Left lung (tissue), 10 donors: ENCODE data around the gene KDM3A. TPM values are rescaled to one million over a fixed set of nuclear protein-coding genes. Genes with fewer than 3 reads are reported as not detected.
"Not testable (repeated sequence)": the region's sequence is repeated elsewhere in the genome, so short reads cannot be mapped to it uniquely, and the experiment has no call there.

ENCODE experiments used
- ATAC-seq: fragments of 200-7000 bp; cut with Tn5 transposase; one replicate; pipeline ENCODE4 v1.9.1; 2020; ENCODE audit warnings: moderate library complexity
- DNase-seq, 4 donors: peaks; one replicate each; pipeline ENCODE4 v3.0.0-alpha.2; 2013 to 2020
- H3K27ac ChIP-seq, 2 donors: fragments of 200-600 bp; sonication (generic) in 1 of 2; one replicate each; pipeline versions ENCODE4 v1.5.0 to v1.8.0; 2020 to 2021
- H3K27me3 ChIP-seq, 2 donors: fragments of 200-600 bp; sonication (generic) in 1 of 2; one replicate each; pipeline versions ENCODE4 v1.5.0 to v1.8.0; 2020 to 2021
- H3K36me3 ChIP-seq, 2 donors: fragments of 200-600 bp; sonication (generic) in 1 of 2; one replicate each; pipeline versions ENCODE4 v1.5.0 to v1.8.0; 2020 to 2021
- H3K4me1 ChIP-seq, 2 donors: fragments of 200-600 bp; one replicate each; pipeline ENCODE4 v1.8.0; 2021
- H3K4me3 ChIP-seq, 2 donors: fragments of 200-600 bp; sonication (generic) in 1 of 2; one replicate each; pipeline versions ENCODE4 v1.5.0 to v1.8.0; 2020 to 2021; ENCODE audit warnings: mild to moderate bottlenecking in 1 of 2
- H3K9me3 ChIP-seq, 2 donors: fragments of 200-600 bp; sonication (generic) in 1 of 2; one replicate each; pipeline versions ENCODE4 v1.5.0 to v1.8.0; 2020 to 2021
- intact Hi-C, 2 donors: fragments of 100-400 bp; cut with DNase I; formaldehyde crosslinking; loops; one replicate each; pipeline versions ENCODE4 v1.11.2 to v1.14.2; 2022
- polyA plus RNA-seq, 6 donors: library from polyadenylated mRNA; unstranded; fragments of 120-200 nt; gene quantifications; one replicate each; pipeline ENCODE4 v1.2.1, GENCODE V29; 2013; ENCODE audit not compliant: insufficient read length in 6 of 6
- total RNA-seq, 2 donors: library from RNA; stranded (reverse); fragmentation: NEBNext Ultra II Directional; extraction: Animal tissue kit (Norgen Biotek cat#: 25700); gene quantifications; one replicate each; pipeline ENCODE4 v1.2.1, GENCODE V29; 2021
- TF ChIP-seq, protein P1 (sequence below), 2 donors: fragments of 200-600 bp; sonication (generic) in 1 of 2; IDR thresholded peaks; one replicate each; pipeline versions ENCODE4 v1.5.0 to v1.8.0; 2021; ENCODE audit warnings: antibody characterized with exemption in 2 of 2
- donor health status: DM: no; HTN: yes; CAD: no.
- donor health status: DM: no; HTN: no; CAD: no.

The KDM3A gene
- total and polyA plus RNA-seq, 8 donors: 39.3 to 115 (median 73.8) TPM

DNA sequence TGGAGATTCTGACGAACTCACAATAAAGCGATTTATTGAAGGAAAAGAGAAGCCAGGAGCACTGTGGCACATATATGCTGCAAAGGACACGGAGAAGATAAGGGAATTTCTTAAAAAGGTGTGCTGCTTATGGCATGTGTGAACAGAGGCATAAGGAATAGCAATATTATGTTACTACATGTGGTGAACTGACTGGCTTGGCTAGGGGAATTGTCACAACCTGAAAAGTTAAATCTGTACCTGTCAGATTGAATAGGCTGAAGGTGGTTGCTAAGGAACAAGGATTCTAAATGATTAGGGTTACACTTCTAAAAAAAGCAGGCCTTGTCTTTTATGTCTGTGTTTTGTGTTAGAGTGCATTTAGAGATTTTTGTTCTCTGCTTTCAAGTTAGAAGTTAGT, 48.4 kb downstream of the KDM3A start:
- H3K9me3 ChIP-seq: no peaks in the 10 kb centered on the region
- no peak overlapping the region for H3K27ac ChIP-seq
- no peaks in the 10 kb centered on the region for H3K27me3 ChIP-seq
- DNase-seq: no peak
- no peak for ATAC-seq
- TF ChIP-seq, protein P1, sequence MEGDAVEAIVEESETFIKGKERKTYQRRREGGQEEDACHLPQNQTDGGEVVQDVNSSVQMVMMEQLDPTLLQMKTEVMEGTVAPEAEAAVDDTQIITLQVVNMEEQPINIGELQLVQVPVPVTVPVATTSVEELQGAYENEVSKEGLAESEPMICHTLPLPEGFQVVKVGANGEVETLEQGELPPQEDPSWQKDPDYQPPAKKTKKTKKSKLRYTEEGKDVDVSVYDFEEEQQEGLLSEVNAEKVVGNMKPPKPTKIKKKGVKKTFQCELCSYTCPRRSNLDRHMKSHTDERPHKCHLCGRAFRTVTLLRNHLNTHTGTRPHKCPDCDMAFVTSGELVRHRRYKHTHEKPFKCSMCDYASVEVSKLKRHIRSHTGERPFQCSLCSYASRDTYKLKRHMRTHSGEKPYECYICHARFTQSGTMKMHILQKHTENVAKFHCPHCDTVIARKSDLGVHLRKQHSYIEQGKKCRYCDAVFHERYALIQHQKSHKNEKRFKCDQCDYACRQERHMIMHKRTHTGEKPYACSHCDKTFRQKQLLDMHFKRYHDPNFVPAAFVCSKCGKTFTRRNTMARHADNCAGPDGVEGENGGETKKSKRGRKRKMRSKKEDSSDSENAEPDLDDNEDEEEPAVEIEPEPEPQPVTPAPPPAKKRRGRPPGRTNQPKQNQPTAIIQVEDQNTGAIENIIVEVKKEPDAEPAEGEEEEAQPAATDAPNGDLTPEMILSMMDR (IDR thresholded peaks at IDR 0.05): no peak
- H3K36me3 ChIP-seq: peaks cover 5 to 96% of the 10 kb centered on the region in 2 donors
- intact Hi-C loops: no loop called here
- no peaks in the 10 kb centered on the region for H3K4me1 ChIP-seq
- H3K4me3 ChIP-seq: no peak overlapping the region

DNA sequence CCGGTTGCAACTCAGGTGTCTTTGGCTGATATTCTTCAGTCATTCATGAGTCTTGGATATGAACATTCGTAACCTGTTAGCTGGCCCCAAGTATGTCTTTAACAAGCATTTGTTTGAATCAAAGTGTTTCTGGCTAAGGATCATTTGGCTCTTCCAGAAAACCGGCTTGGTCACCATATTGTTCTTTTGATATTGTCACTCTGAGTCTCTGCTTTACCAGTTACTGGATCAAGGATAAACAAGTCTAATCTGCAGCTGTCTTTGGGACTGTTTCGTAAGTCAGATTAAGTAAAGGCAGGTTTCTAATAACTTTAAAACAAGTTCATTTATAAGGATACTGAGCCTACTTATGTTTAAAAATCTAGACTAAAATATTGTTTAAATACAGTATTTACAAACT, 49.1 kb downstream of the KDM3A start:
- DNase-seq (no peak), ATAC-seq (no peak)
- intact Hi-C loops: no loop called here
- Histone ChIP-seq H3K36me3 (peaks cover 5 to 95% of the 10 kb centered on the region in 2 donors), H3K9me3 (no peaks in the 10 kb centered on the region), H3K27me3 (no peaks in the 10 kb centered on the region), H3K27ac (no peak overlapping the region), H3K4me3 (no peak overlapping the region), H3K4me1 (no peaks in the 10 kb centered on the region)
- TF ChIP-seq, protein P1 (IDR thresholded peaks at IDR 0.05): no peak

DNA sequence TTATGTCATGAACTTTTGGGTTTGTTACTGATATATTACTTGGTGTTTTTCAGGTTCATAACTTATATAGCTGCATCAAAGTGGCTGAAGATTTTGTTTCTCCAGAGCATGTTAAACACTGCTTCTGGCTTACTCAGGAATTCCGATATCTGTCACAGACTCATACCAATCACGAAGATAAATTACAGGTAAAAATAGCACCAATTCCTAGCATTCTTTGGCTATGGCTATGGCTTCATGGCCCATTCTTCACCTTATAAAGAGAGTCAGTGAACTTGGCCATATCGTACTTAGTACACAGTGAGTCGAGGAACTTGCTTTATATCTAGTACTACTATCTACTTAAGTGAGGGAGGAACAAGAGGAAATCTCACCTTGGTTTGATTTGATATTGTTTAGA, 49.9 kb downstream of the KDM3A start:
- ATAC-seq (no peak), DNase-seq (no peak)
- H3K4me1 ChIP-seq: no peaks in the 10 kb centered on the region
- intact Hi-C loops: no loop called here
- no peak overlapping the region for H3K4me3 ChIP-seq
- H3K27ac ChIP-seq: no peak overlapping the region
- H3K36me3 ChIP-seq: peaks cover 5 to 93% of the 10 kb centered on the region in 2 donors
- H3K9me3 ChIP-seq: no peaks in the 10 kb centered on the region
- TF ChIP-seq, protein P1 (IDR thresholded peaks at IDR 0.05): no peak
- no peaks in the 10 kb centered on the region for H3K27me3 ChIP-seq

DNA sequence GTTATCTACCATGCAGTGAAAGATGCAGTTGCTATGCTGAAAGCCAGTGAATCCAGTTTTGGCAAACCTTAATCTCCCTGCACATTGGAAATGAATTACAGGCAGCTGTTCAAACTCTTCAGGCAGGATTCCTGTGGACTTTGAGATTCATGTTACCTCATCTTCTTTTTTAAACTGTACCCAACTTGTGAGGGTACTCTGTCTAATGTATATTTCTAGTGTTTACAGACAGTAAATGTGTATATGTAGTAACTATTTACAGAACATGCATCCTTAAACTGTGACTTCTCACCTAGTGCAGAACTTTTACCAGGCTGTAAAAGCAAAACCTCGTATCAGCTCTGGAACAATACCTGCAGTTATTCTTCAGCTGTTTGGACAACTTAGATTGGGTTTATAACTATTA, 50.9 kb downstream of the KDM3A start:
- H3K27ac ChIP-seq: no peak overlapping the region
- DNase-seq: no peak

DNA sequence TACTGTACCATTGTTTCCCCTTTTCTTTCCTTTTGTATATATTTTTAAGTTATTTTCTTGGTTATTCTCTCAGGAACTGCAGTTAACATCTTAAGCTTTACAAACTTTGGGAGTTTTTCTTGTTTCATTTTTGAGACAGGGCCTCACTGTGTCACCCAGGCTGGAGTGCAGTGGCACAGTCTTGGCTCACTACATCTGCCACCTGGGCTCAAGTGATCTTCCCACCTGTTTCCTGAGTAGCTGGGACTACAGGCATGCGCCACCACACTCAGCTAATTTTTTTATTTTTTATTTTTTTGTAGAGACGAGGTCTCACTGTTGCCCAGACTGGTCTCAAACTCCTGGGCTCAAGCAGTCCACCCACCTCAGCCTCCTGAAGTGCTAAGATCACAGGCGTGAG, 55.2 kb downstream of the KDM3A start:
- DNase-seq, H3K27ac ChIP-seq, H3K4me1 ChIP-seq, ATAC-seq, H3K4me3 ChIP-seq, intact Hi-C loops, H3K27me3 ChIP-seq: not testable (repeated sequence)
- Histone ChIP-seq H3K9me3 (peaks cover 0 to 18% of the 10 kb centered on the region in 2 donors), H3K36me3 (peaks cover 0 to 92% of the 10 kb centered on the region in 2 donors)

More for the DNA sequence above, 50.9 kb downstream of the KDM3A start:
- no peak overlapping the region for H3K4me3 ChIP-seq
- H3K4me1 ChIP-seq: no peaks in the 10 kb centered on the region
- ATAC-seq: no peak
- no peaks in the 10 kb centered on the region for H3K27me3 ChIP-seq
- TF ChIP-seq, protein P1 (IDR thresholded peaks at IDR 0.05): no peak
- peaks cover 5 to 93% of the 10 kb centered on the region in 2 donors for H3K36me3 ChIP-seq
- no peaks in the 10 kb centered on the region for H3K9me3 ChIP-seq
- intact Hi-C loops: no loop called here
